HG03135 (cell line): ENCODE data around the gene AREL1.

Experiments used
- ATAC-seq: cut with Tn5 transposase; IDR thresholded peaks from one replicate; pipeline ENCODE4 v1.9.1; 2021; ENCODE audit warnings: mild to moderate bottlenecking, moderate library complexity; ENCODE audit not compliant: unreplicated experiment

Gene AREL1

GRCh38 chr14:74661726-74662450, 51.0 kb downstream of the AREL1 start:
- ATAC-seq, result no peak

GRCh38 chr14:74660863-74661262, 52.0 kb downstream of the AREL1 start:
- no peak for ATAC-seq

GRCh38 chr14:74660167-74660566, 52.7 kb downstream of the AREL1 start:
- no peak for ATAC-seq

GRCh38 chr14:74658535-74659131, 54.2 kb downstream of the AREL1 start:
- ATAC-seq, result no peak

- ATAC-seq, result no peak
These were observed 55.9 kb downstream of the AREL1 start for GRCh38 chr14:74656964-74657363.

GRCh38 chr14:74655599-74656395, 57.1 kb downstream of the AREL1 start:
- no peak for ATAC-seq

- ATAC-seq, result no peak
These were observed 57.9 kb downstream of the AREL1 start for GRCh38 chr14:74654931-74655330.

GRCh38 chr14:74653386-74654138, 59.3 kb downstream of the AREL1 start:
- ATAC-seq, result no peak

GRCh38 chr14:74652541-74652940, 60.3 kb downstream of the AREL1 start:
- ATAC-seq, result no peak

GRCh38 chr14:74650927-74651686, 61.8 kb downstream of the AREL1 start:
- no peak for ATAC-seq

GRCh38 chr14:74649673-74650072, 63.2 kb downstream of the AREL1 start:
- ATAC-seq, result no peak

GRCh38 chr14:74649167-74649566, 63.7 kb downstream of the AREL1 start:
- ATAC-seq, result no peak

GRCh38 chr14:74648601-74649000, 64.3 kb downstream of the AREL1 start:
- ATAC-seq, result no peak

- ATAC-seq, result no peak
These were observed 65.0 kb downstream of the AREL1 start for GRCh38 chr14:74647678-74648461.

GRCh38 chr14:74647061-74647677, 65.7 kb downstream of the AREL1 start:
- ATAC-seq, result no peak

- ATAC-seq, result no peak
These were observed 67.0 kb downstream of the AREL1 start for GRCh38 chr14:74645756-74646470.

- ATAC-seq, result no peak
These were observed 67.6 kb downstream of the AREL1 start for GRCh38 chr14:74645244-74645643.

- ATAC-seq, result no peak
These were observed 71.1 kb downstream of the AREL1 start for GRCh38 chr14:74641601-74642391.
